ENCODE results near the gene CFAP74.

The CFAP74 gene

DNA sequence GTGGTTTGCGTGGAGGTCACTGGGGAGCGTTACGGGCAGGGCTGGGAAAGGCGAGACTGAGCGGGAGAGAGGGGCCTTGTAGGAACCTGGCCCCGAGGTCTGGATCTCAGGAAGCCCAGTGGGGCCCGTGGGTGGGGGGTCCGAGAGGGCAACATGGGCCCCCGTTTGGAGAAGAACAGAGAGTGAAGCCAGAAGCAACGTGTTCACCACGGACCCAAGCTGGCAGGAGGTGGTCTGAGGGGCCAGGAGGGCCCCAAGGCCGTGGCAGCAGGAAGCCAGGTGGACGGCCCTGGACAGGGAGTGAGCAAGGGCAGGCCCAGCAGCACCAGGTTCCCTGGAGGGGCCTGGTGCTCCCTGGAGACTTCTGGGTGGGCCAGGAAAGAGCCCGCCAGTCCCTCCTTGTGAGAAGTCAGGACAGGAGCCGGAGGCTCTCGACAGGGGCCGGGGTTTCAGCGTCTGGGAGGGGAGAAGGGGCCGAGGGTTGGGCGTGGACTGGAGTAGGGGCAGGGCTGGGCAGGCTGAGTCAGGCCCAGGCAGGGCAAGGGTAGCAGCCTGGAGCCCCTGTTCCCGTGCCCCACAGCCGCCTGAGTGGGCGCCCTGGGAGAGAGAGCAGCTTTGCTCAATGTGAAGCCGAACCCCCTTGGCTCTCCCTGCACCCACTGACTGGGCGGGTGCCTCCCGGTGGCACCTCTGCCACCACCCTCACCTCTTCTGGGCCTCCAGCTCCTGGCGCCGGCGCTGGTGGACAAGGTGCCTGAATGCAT is 33.5 kb downstream of the CFAP74 start:
- peaks cover 43% of the 10 kb centered on the region for H3K27me3 ChIP-seq
- no peak for DNase-seq
- H3K36me3 ChIP-seq: no peaks in the 10 kb centered on the region
- TF ChIP-seq, protein P1, sequence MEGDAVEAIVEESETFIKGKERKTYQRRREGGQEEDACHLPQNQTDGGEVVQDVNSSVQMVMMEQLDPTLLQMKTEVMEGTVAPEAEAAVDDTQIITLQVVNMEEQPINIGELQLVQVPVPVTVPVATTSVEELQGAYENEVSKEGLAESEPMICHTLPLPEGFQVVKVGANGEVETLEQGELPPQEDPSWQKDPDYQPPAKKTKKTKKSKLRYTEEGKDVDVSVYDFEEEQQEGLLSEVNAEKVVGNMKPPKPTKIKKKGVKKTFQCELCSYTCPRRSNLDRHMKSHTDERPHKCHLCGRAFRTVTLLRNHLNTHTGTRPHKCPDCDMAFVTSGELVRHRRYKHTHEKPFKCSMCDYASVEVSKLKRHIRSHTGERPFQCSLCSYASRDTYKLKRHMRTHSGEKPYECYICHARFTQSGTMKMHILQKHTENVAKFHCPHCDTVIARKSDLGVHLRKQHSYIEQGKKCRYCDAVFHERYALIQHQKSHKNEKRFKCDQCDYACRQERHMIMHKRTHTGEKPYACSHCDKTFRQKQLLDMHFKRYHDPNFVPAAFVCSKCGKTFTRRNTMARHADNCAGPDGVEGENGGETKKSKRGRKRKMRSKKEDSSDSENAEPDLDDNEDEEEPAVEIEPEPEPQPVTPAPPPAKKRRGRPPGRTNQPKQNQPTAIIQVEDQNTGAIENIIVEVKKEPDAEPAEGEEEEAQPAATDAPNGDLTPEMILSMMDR (IDR thresholded peaks at IDR 0.05; ENCODE audit: low read depth, low read length): no peak
- no peaks in the 10 kb centered on the region for H3K4me1 ChIP-seq
- no peak overlapping the region for H3K4me3 ChIP-seq (ENCODE audit: low read depth, low read length)
- H3K9me3 ChIP-seq: peaks cover 4% of the 10 kb centered on the region

GRCh38 chr1:1969505-1969900 is 34.1 kb downstream of the CFAP74 start:
- H3K4me1 ChIP-seq: no peaks in the 10 kb centered on the region
- no peaks in the 10 kb centered on the region for H3K36me3 ChIP-seq
- DNase-seq: no peak
- TF ChIP-seq, protein P1 (IDR thresholded peaks at IDR 0.05; ENCODE audit: low read depth, low read length): no peak
- H3K4me3 ChIP-seq (ENCODE audit: low read depth, low read length): no peak overlapping the region
- peaks cover 4% of the 10 kb centered on the region for H3K9me3 ChIP-seq
- H3K27me3 ChIP-seq: peaks cover 43% of the 10 kb centered on the region

DNA sequence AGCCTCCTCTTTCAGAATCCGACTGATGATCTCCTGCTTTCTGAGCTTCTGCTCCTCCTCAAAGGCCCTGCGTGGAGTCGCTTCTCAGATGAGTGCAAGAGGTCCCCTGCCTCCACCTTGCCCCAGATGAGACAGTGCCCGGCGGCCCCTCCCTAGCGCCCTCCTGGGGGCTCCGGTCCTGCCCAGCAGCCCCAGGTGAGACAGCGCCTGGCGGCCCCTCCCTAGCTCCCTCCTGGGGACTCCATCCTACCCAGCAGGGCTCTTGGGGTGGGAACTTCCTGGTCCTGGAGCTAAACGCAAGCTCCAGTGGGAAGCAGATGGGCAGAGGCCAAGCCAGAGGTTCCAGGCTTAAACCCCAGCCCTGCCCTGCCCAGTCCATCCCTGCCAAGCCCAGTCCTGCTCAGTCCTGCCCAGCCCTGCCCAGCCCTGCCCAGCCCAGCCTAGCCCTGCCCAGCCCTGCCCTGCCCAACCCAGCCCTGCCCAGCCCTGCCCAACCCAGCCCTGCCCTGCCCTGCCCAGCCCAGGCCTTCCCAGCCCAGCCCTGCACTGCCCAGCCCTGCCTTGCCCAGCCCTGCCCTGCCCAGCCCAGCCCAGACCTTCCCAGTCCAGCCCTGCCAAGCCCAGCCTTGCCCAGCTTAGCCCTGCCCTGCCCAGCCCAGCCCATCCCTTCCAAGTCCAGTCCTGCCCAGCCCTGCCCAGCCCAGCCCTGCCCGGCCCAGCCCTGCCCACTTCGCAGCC is 34.6 kb downstream of the CFAP74 start:
- TF ChIP-seq, protein P1 (IDR thresholded peaks at IDR 0.05; ENCODE audit: low read depth, low read length): no peak
- Histone ChIP-seq H3K4me1 (no peaks in the 10 kb centered on the region), H3K36me3 (no peaks in the 10 kb centered on the region), H3K4me3 (ENCODE audit: low read depth, low read length) (no peak overlapping the region), H3K9me3 (peaks cover 4% of the 10 kb centered on the region), H3K27me3 (peaks cover 45% of the 10 kb centered on the region)
- DNase-seq: no peak

GRCh38 chr1:1967879-1968278 is 35.7 kb downstream of the CFAP74 start:
- no peak for DNase-seq
- TF ChIP-seq, protein P1 (IDR thresholded peaks at IDR 0.05; ENCODE audit: low read depth, low read length): no peak
- Histone ChIP-seq H3K36me3 (no peaks in the 10 kb centered on the region), H3K9me3 (peaks cover 4% of the 10 kb centered on the region), H3K4me3 (ENCODE audit: low read depth, low read length) (no peak overlapping the region), H3K27me3 (peaks cover 47% of the 10 kb centered on the region), H3K4me1 (no peaks in the 10 kb centered on the region)

DNA sequence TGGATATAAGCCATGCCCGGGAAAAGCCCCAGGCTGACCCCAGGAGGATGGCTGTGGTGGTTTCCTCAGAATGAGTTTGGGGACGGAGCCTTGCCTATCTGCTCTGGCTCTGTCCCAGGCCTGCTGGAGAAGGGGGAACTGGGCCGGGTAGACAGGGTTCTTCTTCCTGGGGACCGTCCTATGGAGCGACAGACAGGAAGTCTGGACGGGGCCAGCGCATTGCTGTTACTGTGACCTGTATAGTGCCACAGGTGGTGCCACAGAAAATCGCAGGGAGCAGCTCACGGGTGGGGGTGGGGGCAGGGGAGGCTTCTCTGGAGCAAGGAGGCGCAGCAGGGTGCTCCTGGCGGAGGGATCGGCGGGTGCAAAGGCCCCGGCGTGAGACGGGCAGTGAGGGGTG is 36.4 kb downstream of the CFAP74 start:
- Histone ChIP-seq H3K4me3 (ENCODE audit: low read depth, low read length) (no peak overlapping the region), H3K27me3 (peaks cover 52% of the 10 kb centered on the region), H3K4me1 (no peaks in the 10 kb centered on the region), H3K36me3 (no peaks in the 10 kb centered on the region), H3K9me3 (peaks cover 4% of the 10 kb centered on the region)
- TF ChIP-seq, protein P1 (IDR thresholded peaks at IDR 0.05; ENCODE audit: low read depth, low read length): no peak
- DNase-seq: no peak
